H1 (cell line): ENCODE data around the gene AIFM1. TPM values are rescaled to one million over a fixed set of nuclear protein-coding genes. Genes with fewer than 3 reads are reported as not detected.

Experiments used
- GTF2F1 ChIP-seq: IDR thresholded peaks from 2 replicates; pipeline ENCODE4 v1.6.1; 2012; ENCODE audit warnings: low read depth, low read length, improper control_type of control experiment, borderline replicate concordance
- KDM4A ChIP-seq: IDR thresholded peaks from one replicate; pipeline ENCODE4 v1.7.1; 2012; ENCODE audit warnings: low read depth, mild to moderate bottlenecking, moderate library complexity, low read length, inconsistent platforms; ENCODE audit not compliant: severe bottlenecking
- POLR2A ChIP-seq, 2 experiments: IDR thresholded peaks; 1 replicate in 1 of 2; 2 replicates in 1 of 2; pipeline ENCODE4 v1.6.1; 2011; ENCODE audit warnings: low read depth in 2 of 2, low read length in 2 of 2, mild to moderate bottlenecking in 2 of 2; ENCODE audit errors: control extremely low read depth in 1 of 2
- polyA plus RNA-seq, 7 experiments: library from polyadenylated mRNA; depleted of rRNA in 3 of 7; stranded (reverse) in 5 of 7; unstranded in 2 of 7; fragments of >200 nt in 5 of 7; fragments of 200-250 nt in 2 of 7; gene quantifications; 1 replicate in 5 of 7; 2 replicates in 1 of 7; 4 replicates in 1 of 7; pipeline versions ENCODE4 v1.2.1 to v1.2.3, GENCODE V29; 2011 to 2013; ENCODE audit warnings: missing spikeins in 2 of 7, mixed read lengths in 2 of 7
- total RNA-seq: library from RNA; stranded (reverse); fragmentation: NEBNext Ultra II Directional; extraction: Animal tissue kit (Norgen Biotek cat#: 25700); gene quantifications from 2 replicates; pipeline ENCODE4 v1.2.1, GENCODE V29; 2021
- TF ChIP-seq, protein P1 (sequence below), 3 experiments: IDR thresholded peaks; 1 replicate in 2 of 3; 2 replicates in 1 of 3; pipeline versions ENCODE4 v1.5.1 to v1.6.1; 2011; ENCODE audit warnings: low read length in 3 of 3, mild to moderate bottlenecking in 3 of 3, inconsistent platforms in 2 of 3, low read depth in 1 of 3, moderate library complexity in 1 of 3; ENCODE audit not compliant: insufficient read depth in 1 of 3; ENCODE audit errors: control extremely low read depth in 1 of 3

The AIFM1 gene
- total and polyA plus RNA-seq, 2 of the 8 experiments (the other 6 are each of a cell fraction or from before 2014, with no cell fraction given), result 34.1 to 55.4 TPM

DNA sequence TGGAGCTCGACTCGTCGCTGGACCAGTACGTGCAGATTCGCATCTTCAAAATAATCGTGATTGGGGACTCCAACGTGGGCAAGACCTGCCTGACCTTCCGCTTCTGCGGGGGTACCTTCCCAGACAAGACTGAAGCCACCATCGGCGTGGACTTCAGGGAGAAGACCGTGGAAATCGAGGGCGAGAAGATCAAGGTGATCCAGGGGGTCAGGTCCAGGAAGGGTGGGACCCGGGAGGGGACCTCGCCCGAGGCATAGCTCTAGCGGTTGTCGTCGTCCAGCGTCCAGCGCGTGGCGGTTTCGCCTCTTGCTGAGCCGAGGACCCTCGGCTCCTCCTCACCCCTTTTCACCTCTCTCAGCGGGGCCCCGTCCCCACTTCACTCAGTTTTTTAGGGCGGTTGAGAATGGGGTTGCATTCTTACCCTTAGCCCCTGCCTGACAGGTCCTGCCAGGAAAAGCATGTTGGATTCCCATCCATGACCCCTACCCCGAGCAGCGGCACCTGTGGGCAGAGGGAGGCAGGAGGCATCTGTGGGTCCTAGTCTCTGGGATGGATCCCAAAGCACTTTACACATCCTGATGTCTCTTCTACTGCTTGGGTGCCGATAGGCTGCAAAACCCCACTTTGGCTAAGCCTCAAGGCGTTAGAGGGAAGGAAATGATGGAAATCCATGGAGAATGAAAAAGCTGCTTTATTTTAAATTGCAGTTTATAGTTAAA is 6.6 kb upstream of the AIFM1 start (continued):
- TF ChIP-seq, protein P1, sequence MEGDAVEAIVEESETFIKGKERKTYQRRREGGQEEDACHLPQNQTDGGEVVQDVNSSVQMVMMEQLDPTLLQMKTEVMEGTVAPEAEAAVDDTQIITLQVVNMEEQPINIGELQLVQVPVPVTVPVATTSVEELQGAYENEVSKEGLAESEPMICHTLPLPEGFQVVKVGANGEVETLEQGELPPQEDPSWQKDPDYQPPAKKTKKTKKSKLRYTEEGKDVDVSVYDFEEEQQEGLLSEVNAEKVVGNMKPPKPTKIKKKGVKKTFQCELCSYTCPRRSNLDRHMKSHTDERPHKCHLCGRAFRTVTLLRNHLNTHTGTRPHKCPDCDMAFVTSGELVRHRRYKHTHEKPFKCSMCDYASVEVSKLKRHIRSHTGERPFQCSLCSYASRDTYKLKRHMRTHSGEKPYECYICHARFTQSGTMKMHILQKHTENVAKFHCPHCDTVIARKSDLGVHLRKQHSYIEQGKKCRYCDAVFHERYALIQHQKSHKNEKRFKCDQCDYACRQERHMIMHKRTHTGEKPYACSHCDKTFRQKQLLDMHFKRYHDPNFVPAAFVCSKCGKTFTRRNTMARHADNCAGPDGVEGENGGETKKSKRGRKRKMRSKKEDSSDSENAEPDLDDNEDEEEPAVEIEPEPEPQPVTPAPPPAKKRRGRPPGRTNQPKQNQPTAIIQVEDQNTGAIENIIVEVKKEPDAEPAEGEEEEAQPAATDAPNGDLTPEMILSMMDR (IDR thresholded peaks at IDR 0.05; ENCODE audit: control extremely low read depth in 1 of 3, insufficient read depth in 1 of 3, low read depth in 1 of 3, low read length in 3 of 3), result peak in 1 of 3 experiments; percentile 4; a peak in 1 of 4 replicates
- TF ChIP-seq KDM4A (no peak), POLR2A (IDR thresholded peaks at IDR 0.05; ENCODE audit: control extremely low read depth in 1 of 2, low read depth in 2 of 2, low read length in 2 of 2) (no peak), GTF2F1 (no peak)
